HG03025 (cell line): ENCODE data around the gene NPIPB6.

Experiments used
- ATAC-seq: cut with Tn5 transposase; IDR thresholded peaks from one replicate; pipeline ENCODE4 v1.9.1; 2021; ENCODE audit warnings: mild to moderate bottlenecking, moderate library complexity; ENCODE audit not compliant: unreplicated experiment, low FRiP score

The NPIPB6 gene

GRCh38 chr16:28324235-28324886 lies 38.9 kb downstream of the NPIPB6 start:
- no peak for ATAC-seq

DNA sequence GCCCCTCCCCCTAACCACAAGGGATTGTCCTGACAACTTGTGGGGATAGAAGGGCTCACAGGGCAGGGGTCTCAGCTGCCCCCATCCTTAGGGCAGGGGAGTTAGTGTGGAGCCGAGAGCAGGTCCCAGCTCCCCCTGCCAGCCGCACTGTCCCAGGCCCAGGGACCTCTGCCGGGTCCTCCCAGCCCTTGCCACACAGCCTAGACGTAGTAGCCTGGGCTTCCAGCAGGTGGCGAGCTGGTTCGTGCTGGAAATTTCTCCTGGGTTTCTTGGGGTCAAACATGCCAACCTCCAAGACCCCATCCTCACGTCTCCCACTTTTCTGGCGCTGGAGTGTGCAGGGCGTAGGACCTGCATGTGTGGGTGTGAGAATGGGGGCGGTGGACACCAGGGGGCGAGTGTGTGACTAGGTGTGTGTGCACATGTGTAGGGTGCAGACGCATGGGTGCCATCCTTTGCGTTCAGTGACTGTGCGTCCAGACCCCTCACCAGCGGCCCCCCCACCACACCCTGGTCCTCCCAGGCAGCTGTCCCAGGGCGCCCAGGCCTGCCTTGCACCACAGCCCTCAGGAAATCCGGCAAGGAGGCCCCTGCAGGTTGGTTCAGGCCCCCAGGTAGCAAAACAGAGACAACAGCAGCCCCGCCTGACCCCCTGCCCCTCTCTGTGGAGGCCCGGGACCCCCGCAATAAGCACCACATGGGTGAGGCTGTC lies 41.5 kb downstream of the NPIPB6 start:
- ATAC-seq = no peak

- ATAC-seq = no peak
Observed at GRCh38 chr16:28320741-28321140, 42.6 kb downstream of the NPIPB6 start.

DNA sequence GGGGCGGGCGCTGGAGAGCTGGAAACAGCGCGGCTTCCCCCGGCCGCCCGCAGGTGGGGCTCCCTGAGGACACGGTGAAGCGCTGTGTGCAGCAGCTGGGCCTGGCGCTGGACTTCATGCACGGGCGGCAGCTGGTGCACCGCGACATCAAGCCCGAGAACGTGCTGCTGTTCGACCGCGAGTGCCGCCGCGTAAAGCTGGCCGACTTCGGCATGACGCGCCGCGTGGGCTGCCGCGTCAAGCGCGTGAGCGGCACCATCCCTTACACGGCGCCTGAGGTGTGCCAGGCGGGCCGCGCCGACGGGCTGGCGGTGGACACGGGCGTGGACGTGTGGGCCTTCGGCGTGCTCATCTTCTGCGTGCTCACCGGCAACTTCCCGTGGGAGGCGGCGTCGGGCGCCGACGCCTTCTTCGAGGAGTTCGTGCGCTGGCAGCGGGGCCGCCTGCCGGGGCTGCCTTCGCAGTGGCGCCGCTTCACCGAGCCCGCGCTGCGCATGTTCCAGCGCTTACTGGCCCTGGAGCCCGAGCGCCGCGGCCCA lies 43.2 kb downstream of the NPIPB6 start:
- ATAC-seq = no peak

GRCh38 chr16:28319476-28320022 lies 43.8 kb downstream of the NPIPB6 start:
- ATAC-seq = no peak

GRCh38 chr16:28318042-28318744 lies 45.1 kb downstream of the NPIPB6 start:
- no peak for ATAC-seq

GRCh38 chr16:28317040-28317880 lies 46.0 kb downstream of the NPIPB6 start:
- ATAC-seq = no peak

GRCh38 chr16:28316054-28316453 lies 47.3 kb downstream of the NPIPB6 start:
- no peak for ATAC-seq

GRCh38 chr16:28313587-28313986 lies 49.7 kb downstream of the NPIPB6 start:
- no peak for ATAC-seq

GRCh38 chr16:28312327-28312726 lies 51.0 kb downstream of the NPIPB6 start:
- no peak for ATAC-seq

DNA sequence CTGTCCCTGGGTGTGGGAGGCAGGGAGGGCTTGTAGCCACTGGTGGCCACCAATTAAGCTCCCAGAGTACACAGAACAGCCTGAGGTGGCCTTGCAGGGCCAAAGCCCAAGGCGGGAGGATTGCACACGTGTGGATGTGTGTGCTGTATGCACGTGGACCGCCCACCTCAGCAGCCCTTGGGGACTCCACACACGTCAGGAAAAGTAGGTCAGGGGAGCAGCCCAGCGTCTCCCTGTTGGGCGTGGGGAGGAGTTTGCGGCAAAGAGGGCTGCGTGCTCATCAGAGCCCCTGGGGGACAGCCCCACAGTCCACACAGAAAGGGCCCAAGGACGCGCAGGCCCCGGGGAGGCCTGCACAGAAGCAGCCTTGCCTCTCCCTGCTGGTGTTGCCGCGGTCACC lies 51.4 kb downstream of the NPIPB6 start:
- ATAC-seq = no peak

- ATAC-seq = no peak
Observed at GRCh38 chr16:28311413-28311812, 51.9 kb downstream of the NPIPB6 start.

GRCh38 chr16:28310796-28311195 lies 52.5 kb downstream of the NPIPB6 start:
- no peak for ATAC-seq

DNA sequence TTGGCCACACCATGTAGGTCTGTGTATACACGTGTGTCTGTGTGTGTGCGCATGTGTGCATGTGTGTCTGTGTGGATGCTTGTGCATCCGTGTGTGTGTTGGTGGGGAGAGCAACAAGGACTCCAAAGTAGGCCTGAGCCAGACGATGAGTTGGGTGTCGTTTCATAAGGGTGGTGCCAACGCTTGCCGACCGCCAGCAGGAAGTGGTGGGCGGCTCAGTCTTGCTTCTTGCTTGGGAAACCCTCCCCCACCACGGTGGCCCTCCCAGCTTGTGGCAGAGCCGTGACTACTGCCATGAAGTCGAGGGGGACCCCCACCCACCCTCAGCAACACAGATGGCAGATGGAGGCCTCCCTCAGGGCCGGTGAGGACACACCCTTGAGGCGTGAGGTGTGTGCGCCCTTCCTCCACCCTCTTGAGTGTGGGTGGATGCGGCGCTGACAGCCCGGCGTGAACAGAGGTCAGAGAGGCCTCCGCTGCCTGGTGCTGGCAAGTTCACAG lies 53.4 kb downstream of the NPIPB6 start:
- ATAC-seq = no peak

GRCh38 chr16:28308794-28309584 lies 54.3 kb downstream of the NPIPB6 start:
- ATAC-seq = no peak

DNA sequence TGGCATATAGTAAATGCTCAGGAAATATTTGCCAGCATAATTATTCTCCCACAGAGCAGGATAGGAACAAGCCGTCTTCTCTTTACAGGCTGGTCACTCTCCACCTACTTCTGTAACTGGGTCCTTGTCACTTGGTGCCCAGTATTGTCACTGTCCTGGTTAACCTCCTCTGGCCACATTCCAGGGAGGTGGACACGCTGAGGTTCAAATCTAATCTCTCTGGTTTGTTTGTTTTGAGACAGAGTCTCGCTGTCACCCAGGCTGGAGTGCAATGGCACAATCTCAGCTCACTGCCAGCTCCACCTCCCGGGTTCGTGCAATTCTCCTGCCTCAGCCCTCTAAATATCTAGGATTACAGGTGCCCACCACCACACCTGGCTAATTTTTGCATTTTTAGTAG lies 55.4 kb downstream of the NPIPB6 start:
- no peak for ATAC-seq

DNA sequence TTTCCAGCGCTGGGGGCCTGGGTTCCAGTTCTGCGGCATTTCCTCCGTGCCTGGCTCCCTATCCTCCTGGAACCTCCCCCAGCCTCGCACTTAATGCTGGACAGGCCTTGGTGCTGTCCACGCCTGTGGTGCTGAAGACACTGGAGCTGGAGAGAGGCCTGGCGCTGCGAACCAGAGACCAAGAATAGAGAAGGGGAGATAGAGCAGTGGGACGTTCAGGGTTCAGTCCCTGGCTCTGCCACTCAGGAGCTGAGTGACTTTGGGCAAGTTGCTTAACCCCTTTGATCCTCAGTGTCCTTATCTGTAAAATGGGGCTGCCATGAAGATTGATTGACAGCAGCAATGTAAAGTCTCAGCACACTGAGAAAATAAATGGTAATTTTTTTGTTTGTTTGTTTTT lies 59.1 kb downstream of the NPIPB6 start:
- no peak for ATAC-seq

DNA sequence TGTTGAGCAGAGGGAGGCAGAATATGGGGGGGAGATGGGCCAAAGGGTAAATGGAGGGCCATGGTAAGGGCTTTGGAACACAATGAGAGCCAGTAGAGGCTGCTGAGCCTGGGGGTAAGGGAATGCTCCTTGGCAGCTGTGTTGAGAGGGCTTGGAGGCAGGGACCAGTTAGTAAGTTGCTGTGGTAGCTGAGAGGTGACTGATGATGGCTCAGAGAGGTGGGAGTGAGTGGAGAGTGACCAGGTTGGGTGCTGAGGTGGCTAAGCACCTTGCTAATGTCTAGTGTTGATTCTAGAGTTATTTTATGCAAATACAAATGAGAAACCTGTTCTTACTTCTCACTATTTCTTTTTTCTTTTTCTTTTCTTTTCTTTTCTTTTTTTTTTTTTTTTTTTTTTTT lies 60.2 kb downstream of the NPIPB6 start:
- no peak for ATAC-seq

DNA sequence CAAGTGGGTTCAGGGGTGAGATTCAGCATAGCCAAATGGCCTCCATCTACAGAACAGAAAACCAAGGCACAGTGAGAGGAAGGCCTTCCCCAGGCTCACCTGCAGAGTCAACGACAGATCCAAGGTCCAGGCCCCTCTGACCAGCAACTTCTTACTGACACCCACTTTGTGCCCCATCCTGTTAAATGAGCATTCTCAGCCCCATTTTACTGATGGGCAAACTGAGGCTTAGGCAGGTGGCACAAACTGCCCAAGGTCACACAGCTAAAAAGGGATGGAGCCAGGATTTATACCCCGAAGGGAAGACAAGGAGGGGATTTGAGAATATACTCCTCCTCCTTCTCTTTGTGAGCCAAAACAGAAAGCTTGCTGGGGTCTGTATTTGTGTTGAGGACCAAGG lies 61.7 kb downstream of the NPIPB6 start:
- no peak for ATAC-seq
